Breast epithelium (tissue), 3 donors: ENCODE measurements around the gene CLEC4G.

ENCODE experiments used
- CTCF ChIP-seq, 3 donors: fragments of 450-650 bp; IDR thresholded peaks; one replicate each; pipeline ENCODE4 v1.5.1; 2016 to 2017; ENCODE audit warnings: antibody characterized with exemption in 3 of 3, mild to moderate bottlenecking in 3 of 3, moderate library complexity in 3 of 3
- POLR2A ChIP-seq: fragments of 450-650 bp; IDR thresholded peaks from one replicate; pipeline ENCODE4 v1.6.1; 2016; ENCODE audit warnings: antibody characterized with exemption, mild to moderate bottlenecking, moderate library complexity
- POLR2AphosphoS5 ChIP-seq, 3 donors: sonication (generic); formaldehyde crosslinking; IDR thresholded peaks; one replicate each; pipeline ENCODE4 v1.6.1; 2017; ENCODE audit warnings: antibody characterized with exemption in 3 of 3

- TF ChIP-seq POLR2A (no peak), CTCF (IDR thresholded peaks at IDR 0.05) (no peak), POLR2AphosphoS5 (IDR thresholded peaks at IDR 0.05) (no peak)
Measured at GRCh38 chr19:7701654-7702457, 30.1 kb downstream of the CLEC4G start, which contains the start of gene FCER2.
